ENCODE data around the gene NDOR1. TPM values are rescaled to one million over a fixed set of nuclear protein-coding genes. Genes with fewer than 3 reads are reported as not detected.

NDOR1 gene
- total RNA-seq, 3 donors from 2014 or later, result 45.2 to 53.7 (median 50.5) TPM

- Mint-ChIP-seq H3K4me3 (peak within 1 kb of the TSS; percentile 79), H3K4me1 (ENCODE audit: low read depth) (peaks cover 6% of the 10 kb centered on the region), H3K36me3 (ENCODE audit: insufficient read depth) (no peaks in the 10 kb centered on the region), H3K9me3 (no peaks in the 10 kb centered on the region), H3K27me3 (ENCODE audit: low read depth) (no peaks in the 10 kb centered on the region)
- ATAC-seq (peak in 1 of 2 donors; percentile 5), DNase-seq (no peak)
Measured at GRCh38 chr9:137222190-137223077, 16.9 kb downstream of the NDOR1 start, which contains the start of gene RNF208. RNF208 (minus strand) TSS chr9:137222240; CDS start chr9:137221212, 1,028 bp downstream.

- Mint-ChIP-seq H3K9me3 (no peaks in the 10 kb centered on the region), H3K4me3 (peak overlapping the region; percentile 79), H3K27me3 (ENCODE audit: low read depth) (peaks cover 3% of the 10 kb centered on the region), H3K36me3 (ENCODE audit: insufficient read depth) (no peaks in the 10 kb centered on the region), H3K4me1 (ENCODE audit: low read depth) (peaks cover 8% of the 10 kb centered on the region)
- DNase-seq (peak; percentile 98), ATAC-seq (peak; percentile 90 to 91)
Measured at GRCh38 chr9:137223078-137223970, 17.8 kb downstream of the NDOR1 start.

GRCh38 chr9:137224830-137225694 lies 19.6 kb downstream of the NDOR1 start, which contains the start of gene CYSRT1:
CYSRT1 (plus strand) TSS chr9:137225174; CDS start chr9:137225622, 448 bp downstream.
- Mint-ChIP-seq H3K4me1 (ENCODE audit: low read depth) (peaks cover 8% of the 10 kb centered on the region), H3K4me3 (peak within 1 kb of the TSS; percentile 79), H3K9me3 (no peaks in the 10 kb centered on the region), H3K27me3 (ENCODE audit: low read depth) (peaks cover 6% of the 10 kb centered on the region), H3K36me3 (ENCODE audit: insufficient read depth) (no peaks in the 10 kb centered on the region)
- ATAC-seq, result no peak
- no peak for DNase-seq

GRCh38 chr9:137225699-137226331 lies 20.3 kb downstream of the NDOR1 start:
- ATAC-seq, result no peak
- Mint-ChIP-seq H3K9me3 (no peaks in the 10 kb centered on the region), H3K36me3 (ENCODE audit: insufficient read depth) (no peaks in the 10 kb centered on the region), H3K4me1 (ENCODE audit: low read depth) (peaks cover 8% of the 10 kb centered on the region), H3K4me3 (no peak overlapping the region), H3K27me3 (ENCODE audit: low read depth) (peaks cover 6% of the 10 kb centered on the region)
- no peak for DNase-seq

GRCh38 chr9:137226338-137227053 lies 21.0 kb downstream of the NDOR1 start:
- H3K27me3 Mint-ChIP-seq (ENCODE audit: low read depth), result peaks cover 6% of the 10 kb centered on the region
- ATAC-seq (no peak), DNase-seq (no peak)
- peaks cover 8% of the 10 kb centered on the region for H3K4me1 Mint-ChIP-seq (ENCODE audit: low read depth)
- no peaks in the 10 kb centered on the region for H3K9me3 Mint-ChIP-seq
- no peak overlapping the region for H3K4me3 Mint-ChIP-seq
- no peaks in the 10 kb centered on the region for H3K36me3 Mint-ChIP-seq (ENCODE audit: insufficient read depth)

- ATAC-seq, result peak; percentile 47 to 49
- Mint-ChIP-seq H3K4me3 (no peak within 1 kb of the TSS), H3K36me3 (ENCODE audit: insufficient read depth) (no peaks in the 10 kb centered on the region), H3K27me3 (ENCODE audit: low read depth) (peaks cover 8% of the 10 kb centered on the region), H3K4me1 (ENCODE audit: low read depth) (peaks cover 8% of the 10 kb centered on the region), H3K9me3 (no peaks in the 10 kb centered on the region)
- DNase-seq, result peak; percentile 78
Measured at GRCh38 chr9:137227054-137227852, 21.8 kb downstream of the NDOR1 start, which contains the start of gene RNF224. RNF224 (plus strand) TSS chr9:137227502; CDS start chr9:137228336, 834 bp downstream.

- no peak overlapping the region for H3K4me3 Mint-ChIP-seq
Measured at GRCh38 chr9:137227853-137228505, 22.5 kb downstream of the NDOR1 start.

GRCh38 chr9:137228506-137228967 lies 23.0 kb downstream of the NDOR1 start:
- Mint-ChIP-seq H3K4me3 (no peak overlapping the region), H3K27me3 (ENCODE audit: low read depth) (peaks cover 8% of the 10 kb centered on the region), H3K4me1 (ENCODE audit: low read depth) (peaks cover 6% of the 10 kb centered on the region), H3K36me3 (ENCODE audit: insufficient read depth) (no peaks in the 10 kb centered on the region), H3K9me3 (no peaks in the 10 kb centered on the region)
- ATAC-seq (no peak), DNase-seq (no peak)

More at GRCh38 chr9:137227853-137228505, 22.5 kb downstream of the NDOR1 start:
- ATAC-seq (no peak), DNase-seq (no peak)
- H3K4me1 Mint-ChIP-seq (ENCODE audit: low read depth), result peaks cover 7% of the 10 kb centered on the region
- no peaks in the 10 kb centered on the region for H3K9me3 Mint-ChIP-seq
- no peaks in the 10 kb centered on the region for H3K36me3 Mint-ChIP-seq (ENCODE audit: insufficient read depth)
- peaks cover 8% of the 10 kb centered on the region for H3K27me3 Mint-ChIP-seq (ENCODE audit: low read depth)

GRCh38 chr9:137228968-137229896 lies 23.7 kb downstream of the NDOR1 start:
- DNase-seq (no peak), ATAC-seq (no peak)
- Mint-ChIP-seq H3K4me3 (no peak overlapping the region), H3K36me3 (ENCODE audit: insufficient read depth) (no peaks in the 10 kb centered on the region), H3K4me1 (ENCODE audit: low read depth) (peaks cover 3% of the 10 kb centered on the region), H3K27me3 (ENCODE audit: low read depth) (peaks cover 8% of the 10 kb centered on the region), H3K9me3 (no peaks in the 10 kb centered on the region)

- Mint-ChIP-seq H3K4me1 (ENCODE audit: low read depth) (peaks cover 3% of the 10 kb centered on the region), H3K9me3 (no peaks in the 10 kb centered on the region), H3K4me3 (no peak overlapping the region), H3K36me3 (ENCODE audit: insufficient read depth) (no peaks in the 10 kb centered on the region), H3K27me3 (ENCODE audit: low read depth) (peaks cover 10% of the 10 kb centered on the region)
- no peak for ATAC-seq
- no peak for DNase-seq
Measured at GRCh38 chr9:137229903-137230704, 24.6 kb downstream of the NDOR1 start.
